OCI-LY1 (cell line): ENCODE measurements around the gene CLCN7.

Source experiments
- EZH2 ChIP-seq: fragments of 200-600 bp; sonication (generic), shearing (Covaris generic); IDR thresholded peaks from 2 replicates; pipeline ENCODE4 v1.8.0; 2017; ENCODE audit warnings: borderline replicate concordance, mixed run types, mild to moderate bottlenecking, antibody characterized with exemption, low read length, moderate library complexity, mixed read lengths
- TF ChIP-seq, protein P1 (sequence below): fragments of 200-600 bp; sonication (generic), shearing (Covaris generic); IDR thresholded peaks from 2 replicates; pipeline ENCODE4 v1.5.1; 2017; ENCODE audit warnings: mild to moderate bottlenecking, antibody characterized with exemption, low read length, moderate library complexity, mixed read lengths

DNA sequence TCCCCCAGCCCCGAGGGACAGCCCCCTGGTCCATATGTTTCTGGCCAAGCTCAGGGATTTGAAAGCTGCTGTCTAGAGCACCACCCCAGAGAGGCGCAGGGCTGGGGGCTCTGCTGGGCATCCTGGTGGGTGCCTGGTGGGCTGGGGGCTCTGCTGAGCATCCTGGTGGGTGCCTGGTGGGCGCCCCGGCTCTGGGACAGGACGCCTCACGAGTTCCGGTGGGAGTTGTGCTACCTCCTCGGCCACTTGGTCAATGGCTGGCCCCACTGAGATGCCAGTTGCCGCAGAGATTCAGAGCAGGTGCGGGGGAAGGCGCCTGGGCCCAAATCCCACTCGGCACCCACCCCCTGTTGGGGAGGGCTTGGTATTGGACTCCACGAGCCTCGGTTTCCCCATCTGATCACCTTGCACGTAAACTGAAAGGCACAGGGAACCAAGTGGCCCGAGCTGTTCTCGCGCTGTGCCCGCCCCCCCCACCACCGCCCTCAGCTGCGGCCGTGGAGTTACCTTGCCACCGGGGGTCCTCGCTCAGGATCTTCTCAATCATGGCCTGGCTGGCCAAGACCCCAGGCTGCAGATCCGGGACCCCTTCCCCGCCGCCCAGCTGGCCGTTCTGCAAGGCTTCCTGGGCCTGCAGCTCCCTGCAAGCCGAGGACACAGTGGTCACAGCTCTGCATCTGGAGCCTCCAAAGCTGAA, 73.6 kb downstream of the CLCN7 start:
- no peak for TF ChIP-seq EZH2
- TF ChIP-seq, protein P1, sequence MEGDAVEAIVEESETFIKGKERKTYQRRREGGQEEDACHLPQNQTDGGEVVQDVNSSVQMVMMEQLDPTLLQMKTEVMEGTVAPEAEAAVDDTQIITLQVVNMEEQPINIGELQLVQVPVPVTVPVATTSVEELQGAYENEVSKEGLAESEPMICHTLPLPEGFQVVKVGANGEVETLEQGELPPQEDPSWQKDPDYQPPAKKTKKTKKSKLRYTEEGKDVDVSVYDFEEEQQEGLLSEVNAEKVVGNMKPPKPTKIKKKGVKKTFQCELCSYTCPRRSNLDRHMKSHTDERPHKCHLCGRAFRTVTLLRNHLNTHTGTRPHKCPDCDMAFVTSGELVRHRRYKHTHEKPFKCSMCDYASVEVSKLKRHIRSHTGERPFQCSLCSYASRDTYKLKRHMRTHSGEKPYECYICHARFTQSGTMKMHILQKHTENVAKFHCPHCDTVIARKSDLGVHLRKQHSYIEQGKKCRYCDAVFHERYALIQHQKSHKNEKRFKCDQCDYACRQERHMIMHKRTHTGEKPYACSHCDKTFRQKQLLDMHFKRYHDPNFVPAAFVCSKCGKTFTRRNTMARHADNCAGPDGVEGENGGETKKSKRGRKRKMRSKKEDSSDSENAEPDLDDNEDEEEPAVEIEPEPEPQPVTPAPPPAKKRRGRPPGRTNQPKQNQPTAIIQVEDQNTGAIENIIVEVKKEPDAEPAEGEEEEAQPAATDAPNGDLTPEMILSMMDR = no peak
